Loucy (cell line): Measurements from ENCODE around the gene ALKBH8.

Experiments used
- EZH2phosphoT487 ChIP-seq: fragments of 200-600 bp; IDR thresholded peaks from 2 replicates; pipeline ENCODE4 v1.6.1; 2018; ENCODE audit warnings: antibody characterized with exemption, mild to moderate bottlenecking, moderate library complexity, borderline replicate concordance
- TF ChIP-seq, protein P1 (sequence below): fragments of 200-600 bp; sonication (generic); conservative IDR thresholded peaks from 2 replicates; pipeline ENCODE4 v1.5.1; 2014; ENCODE audit warnings: mild to moderate bottlenecking, antibody characterized with exemption, low read length

DNA sequence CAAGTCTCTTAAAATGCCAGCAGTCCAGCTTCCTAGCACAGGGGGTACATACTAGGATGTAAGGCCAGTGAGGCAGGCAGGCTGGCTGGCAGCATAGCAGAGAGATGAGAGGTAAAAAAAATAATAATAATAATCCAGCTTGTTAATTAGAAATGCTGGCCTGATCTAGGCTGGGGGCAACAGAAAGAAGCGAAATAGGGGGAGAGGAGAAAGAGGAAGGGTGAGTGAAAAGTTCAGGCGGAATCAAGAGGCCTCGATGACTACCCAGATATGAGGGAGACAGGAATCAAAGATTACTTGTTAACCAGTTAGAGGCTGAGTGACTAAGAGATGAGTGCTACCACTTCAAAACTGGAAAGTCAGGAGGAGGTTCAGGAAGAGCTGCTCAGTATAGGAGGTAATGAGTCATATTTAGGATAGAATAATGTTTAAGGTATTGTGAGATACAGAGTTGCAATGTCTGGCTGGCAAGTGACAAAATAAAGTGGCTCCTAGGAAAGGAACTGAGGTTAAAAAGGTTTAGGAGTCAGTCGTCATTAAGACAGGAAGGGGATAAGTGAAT lies 2.8 kb downstream of the ALKBH8 start:
- TF ChIP-seq, protein P1, sequence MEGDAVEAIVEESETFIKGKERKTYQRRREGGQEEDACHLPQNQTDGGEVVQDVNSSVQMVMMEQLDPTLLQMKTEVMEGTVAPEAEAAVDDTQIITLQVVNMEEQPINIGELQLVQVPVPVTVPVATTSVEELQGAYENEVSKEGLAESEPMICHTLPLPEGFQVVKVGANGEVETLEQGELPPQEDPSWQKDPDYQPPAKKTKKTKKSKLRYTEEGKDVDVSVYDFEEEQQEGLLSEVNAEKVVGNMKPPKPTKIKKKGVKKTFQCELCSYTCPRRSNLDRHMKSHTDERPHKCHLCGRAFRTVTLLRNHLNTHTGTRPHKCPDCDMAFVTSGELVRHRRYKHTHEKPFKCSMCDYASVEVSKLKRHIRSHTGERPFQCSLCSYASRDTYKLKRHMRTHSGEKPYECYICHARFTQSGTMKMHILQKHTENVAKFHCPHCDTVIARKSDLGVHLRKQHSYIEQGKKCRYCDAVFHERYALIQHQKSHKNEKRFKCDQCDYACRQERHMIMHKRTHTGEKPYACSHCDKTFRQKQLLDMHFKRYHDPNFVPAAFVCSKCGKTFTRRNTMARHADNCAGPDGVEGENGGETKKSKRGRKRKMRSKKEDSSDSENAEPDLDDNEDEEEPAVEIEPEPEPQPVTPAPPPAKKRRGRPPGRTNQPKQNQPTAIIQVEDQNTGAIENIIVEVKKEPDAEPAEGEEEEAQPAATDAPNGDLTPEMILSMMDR, result no peak
- no peak for TF ChIP-seq EZH2phosphoT487
